Fibroblast of lung (primary cell): ENCODE results near the gene TSPO. TPM values are rescaled to one million over a fixed set of nuclear protein-coding genes. Genes with fewer than 3 reads are reported as not detected.

Experiments
- DNase-seq, 2 donors: peaks; one replicate each; pipeline versions ENCODE4 v3.0.0 to v3.0.0-alpha.2; 2010; ENCODE audit warnings: low read depth in 2 of 2
- H2AFZ ChIP-seq: 2 replicates; pipeline ENCODE4 v1.5.1; 2012; ENCODE audit warnings: low read length, control low read depth, inconsistent platforms
- H3K27ac ChIP-seq: 2 replicates; pipeline ENCODE4 v1.5.1; 2011; ENCODE audit warnings: low read length, control low read depth; ENCODE audit not compliant: insufficient read depth
- H3K27me3 ChIP-seq: 2 replicates; pipeline ENCODE4 v1.5.1; 2011; ENCODE audit warnings: mild to moderate bottlenecking, low read length; ENCODE audit not compliant: control insufficient read depth, insufficient read depth
- H3K36me3 ChIP-seq: 2 replicates; pipeline ENCODE4 v1.5.1; 2011; ENCODE audit warnings: low read length; ENCODE audit not compliant: control insufficient read depth, insufficient read depth
- H3K4me1 ChIP-seq: 2 replicates; pipeline ENCODE4 v1.5.1; 2011; ENCODE audit warnings: low read length; ENCODE audit not compliant: control insufficient read depth, insufficient read depth; ENCODE audit errors: extremely low read depth
- H3K4me2 ChIP-seq: 2 replicates; pipeline ENCODE4 v1.5.1; 2011; ENCODE audit warnings: low read length, control low read depth; ENCODE audit not compliant: insufficient read depth; ENCODE audit errors: extremely low read depth
- H3K4me3 ChIP-seq, 4 experiments: fragments of 200-600 bp in 1 of 4; sonication (generic) in 1 of 4; replicated peaks in 1 of 4; 2 replicates each; pipeline ENCODE4 v1.5.1; 2011 to 2016; ENCODE audit warnings: low read length in 4 of 4, low read depth in 3 of 4, mild to moderate bottlenecking in 3 of 4, control low read depth in 2 of 4, inconsistent platforms in 1 of 4, mixed read lengths in 1 of 4; ENCODE audit not compliant: insufficient read depth in 1 of 4; ENCODE audit errors: control extremely low read depth in 1 of 4
- H3K79me2 ChIP-seq: 2 replicates; pipeline ENCODE4 v1.5.1; 2012; ENCODE audit warnings: mild to moderate bottlenecking, low read length, inconsistent platforms; ENCODE audit not compliant: control insufficient read depth, insufficient read depth
- H3K9ac ChIP-seq: 2 replicates; pipeline ENCODE4 v1.5.1; 2011; ENCODE audit warnings: mild to moderate bottlenecking, low read length, control low read depth; ENCODE audit not compliant: insufficient read depth
- H3K9me3 ChIP-seq: 2 replicates; pipeline ENCODE4 v1.5.1; 2012; ENCODE audit warnings: low read depth, low read length; ENCODE audit not compliant: control insufficient read depth, insufficient read depth
- H4K20me1 ChIP-seq: 2 replicates; pipeline ENCODE4 v1.5.1; 2011; ENCODE audit warnings: low read length; ENCODE audit not compliant: control insufficient read depth, insufficient read depth; ENCODE audit errors: extremely low read depth
- EZH2 ChIP-seq: IDR thresholded peaks from 2 replicates; pipeline ENCODE4 v1.5.1; 2012; ENCODE audit warnings: low read length, control low read depth, mild to moderate bottlenecking; ENCODE audit errors: missing control alignments
- polyA plus RNA-seq, 2 donors: library from polyadenylated mRNA; depleted of rRNA in 1 of 2; stranded (reverse) in 1 of 2; unstranded in 1 of 2; fragments of >200 nt; gene quantifications; 2 replicates each; pipeline ENCODE4 v1.2.1, GENCODE V29; 2011 to 2012; ENCODE audit warnings: missing spikeins in 1 of 2
- total RNA-seq: library from RNA; depleted of rRNA; stranded (reverse); fragments of >200 nt; gene quantifications from 2 replicates; pipeline ENCODE4 v1.2.1, GENCODE V29; 2014
- TF ChIP-seq, protein P1 (sequence below), 2 donors: IDR thresholded peaks in 1 of 2; conservative IDR thresholded peaks in 1 of 2; 1 replicate in 1 of 2; 2 replicates in 1 of 2; pipeline ENCODE4 v1.5.1; 2011 to 2012; ENCODE audit warnings: low read length in 2 of 2, control low read depth in 1 of 2, inconsistent platforms in 1 of 2, low read depth in 1 of 2, mild to moderate bottlenecking in 1 of 2

The TSPO gene
- total and polyA plus RNA-seq, 2 donors (not counting 1 experiment from before 2014, with no cell fraction given): 47.5 to 243 TPM

DNA sequence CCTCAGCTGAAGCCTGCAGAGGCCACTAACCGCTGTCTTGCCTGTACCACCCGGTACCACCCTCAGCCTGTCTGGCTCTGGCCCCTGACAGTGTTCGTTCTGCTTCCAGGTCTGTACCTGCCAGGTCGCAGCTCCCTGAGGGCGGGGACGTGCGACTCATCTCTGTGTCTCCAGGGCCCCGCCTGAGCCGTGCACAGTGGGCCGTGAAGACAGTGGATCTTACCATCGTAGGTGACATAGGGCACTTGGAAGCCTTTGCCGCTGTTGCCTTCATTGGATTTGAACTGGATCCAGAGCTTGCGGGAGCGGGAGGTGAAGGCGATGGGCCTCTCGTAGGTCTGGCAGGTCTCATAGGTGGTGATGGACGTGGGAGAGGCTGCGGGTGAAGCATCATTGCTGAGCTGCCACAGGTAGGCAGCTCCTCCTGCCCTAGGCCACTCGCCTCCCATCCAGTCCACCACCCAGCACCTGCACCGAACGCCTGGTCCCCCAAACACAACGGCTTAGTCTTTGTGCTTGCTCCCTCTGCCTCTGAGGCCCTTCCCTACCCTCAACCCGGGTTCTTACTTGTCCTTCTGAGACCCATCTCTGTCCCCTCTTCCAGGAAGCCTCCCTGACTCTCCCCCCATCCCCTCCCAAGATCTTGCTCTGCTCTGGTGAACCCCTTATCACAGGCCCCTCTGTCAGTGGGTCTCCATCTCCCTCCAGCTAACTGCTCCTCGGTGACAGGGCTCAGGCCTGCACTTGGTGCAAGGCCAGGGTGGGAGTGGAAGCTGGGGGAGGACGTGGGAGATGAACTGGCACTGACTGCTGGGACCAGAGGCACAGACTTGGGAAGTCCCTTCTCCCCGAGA lies 56.7 kb downstream of the TSPO start:
- no peaks in the 10 kb centered on the region for H3K27me3 ChIP-seq
- no peaks in the 10 kb centered on the region for H3K79me2 ChIP-seq
- DNase-seq: no peak
- no peaks in the 10 kb centered on the region for H4K20me1 ChIP-seq
- H3K36me3 ChIP-seq: no peaks in the 10 kb centered on the region
- no peak overlapping the region for H3K4me3 ChIP-seq
- no peaks in the 10 kb centered on the region for H3K9me3 ChIP-seq
- no peak overlapping the region for H2AFZ ChIP-seq
- H3K4me1 ChIP-seq: no peaks in the 10 kb centered on the region
- H3K4me2 ChIP-seq: no peak overlapping the region
- no peak overlapping the region for H3K27ac ChIP-seq
- no peak for TF ChIP-seq EZH2
- TF ChIP-seq, protein P1, sequence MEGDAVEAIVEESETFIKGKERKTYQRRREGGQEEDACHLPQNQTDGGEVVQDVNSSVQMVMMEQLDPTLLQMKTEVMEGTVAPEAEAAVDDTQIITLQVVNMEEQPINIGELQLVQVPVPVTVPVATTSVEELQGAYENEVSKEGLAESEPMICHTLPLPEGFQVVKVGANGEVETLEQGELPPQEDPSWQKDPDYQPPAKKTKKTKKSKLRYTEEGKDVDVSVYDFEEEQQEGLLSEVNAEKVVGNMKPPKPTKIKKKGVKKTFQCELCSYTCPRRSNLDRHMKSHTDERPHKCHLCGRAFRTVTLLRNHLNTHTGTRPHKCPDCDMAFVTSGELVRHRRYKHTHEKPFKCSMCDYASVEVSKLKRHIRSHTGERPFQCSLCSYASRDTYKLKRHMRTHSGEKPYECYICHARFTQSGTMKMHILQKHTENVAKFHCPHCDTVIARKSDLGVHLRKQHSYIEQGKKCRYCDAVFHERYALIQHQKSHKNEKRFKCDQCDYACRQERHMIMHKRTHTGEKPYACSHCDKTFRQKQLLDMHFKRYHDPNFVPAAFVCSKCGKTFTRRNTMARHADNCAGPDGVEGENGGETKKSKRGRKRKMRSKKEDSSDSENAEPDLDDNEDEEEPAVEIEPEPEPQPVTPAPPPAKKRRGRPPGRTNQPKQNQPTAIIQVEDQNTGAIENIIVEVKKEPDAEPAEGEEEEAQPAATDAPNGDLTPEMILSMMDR (conservative IDR thresholded peaks at IDR 0.05 in 1 of 2, IDR thresholded peaks at IDR 0.05 in 1 of 2; ENCODE audit: low read depth in 1 of 2, low read length in 2 of 2): no peak
- no peak overlapping the region for H3K9ac ChIP-seq

DNA sequence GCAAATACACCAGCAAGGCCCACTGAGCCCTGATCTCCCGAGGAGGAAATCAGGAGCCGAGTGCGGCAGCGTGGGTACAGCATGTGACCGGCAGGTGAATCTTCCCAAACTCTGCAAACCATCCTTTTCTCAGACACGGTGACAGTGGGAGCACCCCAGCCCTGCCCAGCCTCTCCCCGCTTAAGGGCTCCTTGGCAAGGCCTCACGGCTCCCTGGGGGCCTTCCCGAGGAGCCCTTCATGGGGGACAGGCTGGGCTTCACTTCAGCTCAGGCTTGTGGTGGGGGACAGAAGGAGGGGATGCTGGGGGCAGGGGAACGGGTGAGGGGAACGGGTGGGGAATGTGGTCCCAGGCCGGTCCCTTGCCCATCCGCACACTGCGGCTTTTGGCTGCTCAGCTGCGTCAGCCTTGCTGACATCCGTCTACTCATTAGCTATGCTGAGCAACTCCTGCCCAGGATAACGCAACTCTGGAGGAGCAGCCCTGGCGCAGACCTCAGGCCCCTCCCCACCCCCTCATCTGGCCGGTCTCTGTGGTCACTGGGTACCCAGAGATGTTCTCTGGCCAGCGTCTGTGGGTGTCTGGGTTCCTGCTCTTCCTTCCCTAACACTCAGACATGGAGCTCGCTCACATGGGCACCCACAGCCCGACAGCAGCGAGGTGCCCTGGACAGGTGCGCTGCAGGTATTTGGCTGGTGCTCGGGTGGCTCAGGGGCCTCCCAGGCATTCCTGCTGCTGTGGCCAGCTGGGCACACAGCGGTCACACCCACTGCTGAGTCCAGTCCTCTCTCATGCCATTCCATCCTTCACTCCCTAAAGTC lies 57.6 kb downstream of the TSPO start:
- no peaks in the 10 kb centered on the region for H3K79me2 ChIP-seq
- H3K4me1 ChIP-seq: no peaks in the 10 kb centered on the region
- H3K4me2 ChIP-seq: no peak overlapping the region
- no peaks in the 10 kb centered on the region for H3K9me3 ChIP-seq
- H4K20me1 ChIP-seq: no peaks in the 10 kb centered on the region
- no peak for TF ChIP-seq EZH2
- TF ChIP-seq, protein P1 (conservative IDR thresholded peaks at IDR 0.05 in 1 of 2, IDR thresholded peaks at IDR 0.05 in 1 of 2; ENCODE audit: low read depth in 1 of 2, low read length in 2 of 2): no peak
- H3K36me3 ChIP-seq: no peaks in the 10 kb centered on the region
- H3K27me3 ChIP-seq: no peaks in the 10 kb centered on the region
- H3K27ac ChIP-seq: no peak overlapping the region
- H3K9ac ChIP-seq: no peak overlapping the region
- no peak for DNase-seq
- H3K4me3 ChIP-seq: no peak overlapping the region
- H2AFZ ChIP-seq: no peak overlapping the region

DNA sequence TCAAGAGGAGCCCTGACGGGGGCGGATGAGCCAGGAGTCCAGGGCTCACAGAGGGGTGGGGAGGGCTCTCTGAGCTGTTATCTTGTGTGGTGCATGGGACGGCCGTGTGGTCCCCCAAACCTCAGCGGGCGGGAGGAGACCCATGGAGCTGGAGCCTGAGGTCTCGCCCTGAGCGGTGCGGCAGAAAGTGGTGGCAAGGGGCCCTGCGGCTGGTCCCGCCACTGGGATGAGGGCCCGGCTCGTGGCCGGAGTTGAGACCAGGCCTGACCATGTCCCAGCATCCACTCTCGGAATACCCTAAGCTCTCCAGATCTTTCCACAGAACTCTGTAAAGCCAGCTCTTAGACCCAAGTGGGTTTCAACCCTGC lies 58.1 kb downstream of the TSPO start:
- Histone ChIP-seq H2AFZ (no peak overlapping the region), H3K27me3 (no peaks in the 10 kb centered on the region), H4K20me1 (no peaks in the 10 kb centered on the region), H3K79me2 (no peaks in the 10 kb centered on the region), H3K9me3 (no peaks in the 10 kb centered on the region), H3K4me1 (no peaks in the 10 kb centered on the region), H3K36me3 (no peaks in the 10 kb centered on the region), H3K27ac (no peak overlapping the region), H3K4me3 (no peak overlapping the region), H3K4me2 (no peak overlapping the region), H3K9ac (no peak overlapping the region)
- TF ChIP-seq EZH2: no peak
- TF ChIP-seq, protein P1 (conservative IDR thresholded peaks at IDR 0.05 in 1 of 2, IDR thresholded peaks at IDR 0.05 in 1 of 2; ENCODE audit: low read depth in 1 of 2, low read length in 2 of 2): no peak
- DNase-seq: no peak
